Ramos (cell line): ENCODE measurements around the gene IRAK2.

Experiments
- in situ Hi-C: fragments of 300-500 bp; cut with MboI; formaldehyde crosslinking; loops from one replicate; pipeline ENCODE4 v1.14.3; 2022; ENCODE audit warnings: low sequenced_read_pairs; ENCODE audit not compliant: unreplicated experiment

IRAK2 gene

GRCh38 chr3:10217359-10217758 lies 52.6 kb downstream of the IRAK2 start:
- in situ Hi-C loops = no loop called here

- in situ Hi-C loops = no loop called here
Measured at GRCh38 chr3:10219737-10220136, 55.0 kb downstream of the IRAK2 start.

GRCh38 chr3:10223676-10224639 lies 59.2 kb downstream of the IRAK2 start:
- in situ Hi-C loops = no loop called here

GRCh38 chr3:10224794-10225665 lies 60.3 kb downstream of the IRAK2 start:
- in situ Hi-C loops = no loop called here

GRCh38 chr3:10226293-10226692 lies 61.6 kb downstream of the IRAK2 start:
- in situ Hi-C loops = no loop called here

GRCh38 chr3:10228248-10228950 lies 63.7 kb downstream of the IRAK2 start:
- in situ Hi-C loops = no loop called here

GRCh38 chr3:10229576-10229975 lies 64.9 kb downstream of the IRAK2 start:
- in situ Hi-C loops = no loop called here

- in situ Hi-C loops = no loop called here
Measured at GRCh38 chr3:10232137-10232536, 67.4 kb downstream of the IRAK2 start.

- in situ Hi-C loops = no loop called here
Measured at GRCh38 chr3:10233988-10234387, 69.3 kb downstream of the IRAK2 start.

- in situ Hi-C loops = no loop called here
Measured at GRCh38 chr3:10234526-10235230, 70.0 kb downstream of the IRAK2 start.

- in situ Hi-C loops = no loop called here
Measured at GRCh38 chr3:10235551-10235950, 70.8 kb downstream of the IRAK2 start.

- in situ Hi-C loops = no loop called here
Measured at GRCh38 chr3:10238345-10239183, 73.8 kb downstream of the IRAK2 start.

GRCh38 chr3:10240799-10241198 lies 76.1 kb downstream of the IRAK2 start:
- in situ Hi-C loops = no loop called here

GRCh38 chr3:10242182-10243065 lies 77.7 kb downstream of the IRAK2 start:
- in situ Hi-C loops = no loop called here

GRCh38 chr3:10244009-10244408 lies 79.3 kb downstream of the IRAK2 start:
- in situ Hi-C loops = no loop called here

GRCh38 chr3:10245081-10245712 lies 80.5 kb downstream of the IRAK2 start:
- in situ Hi-C loops = no loop called here

GRCh38 chr3:10247679-10248183 lies 83.0 kb downstream of the IRAK2 start:
- in situ Hi-C loops = no loop called here
